ENCODE data around the gene SVIL.
"Not testable (repeated sequence)": the region's sequence is repeated elsewhere in the genome, so short reads cannot be mapped to it uniquely, and the experiment has no call there.

The SVIL gene

DNA sequence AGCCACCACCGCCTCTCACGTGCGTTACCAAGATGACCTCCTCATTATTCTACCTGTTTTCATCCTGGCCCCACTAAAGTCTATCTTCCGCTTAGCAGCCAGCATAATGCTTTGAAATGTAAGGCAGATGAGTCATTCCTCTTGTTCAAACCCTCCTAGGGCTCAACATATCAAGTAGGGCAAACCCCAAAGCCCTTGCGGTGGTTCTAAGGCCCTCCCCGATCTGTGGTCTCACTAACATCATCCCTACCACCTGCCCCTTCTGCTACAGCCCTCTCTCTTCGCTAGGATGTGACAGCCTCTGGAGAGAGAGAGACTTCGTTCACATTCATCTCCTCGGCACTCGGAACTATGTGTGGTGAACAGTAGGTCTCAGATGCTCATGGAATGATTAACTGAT lies 94.8 kb downstream of the SVIL start:
- no peak overlapping the region for H3K27ac ChIP-seq
- TF ChIP-seq, protein P1, sequence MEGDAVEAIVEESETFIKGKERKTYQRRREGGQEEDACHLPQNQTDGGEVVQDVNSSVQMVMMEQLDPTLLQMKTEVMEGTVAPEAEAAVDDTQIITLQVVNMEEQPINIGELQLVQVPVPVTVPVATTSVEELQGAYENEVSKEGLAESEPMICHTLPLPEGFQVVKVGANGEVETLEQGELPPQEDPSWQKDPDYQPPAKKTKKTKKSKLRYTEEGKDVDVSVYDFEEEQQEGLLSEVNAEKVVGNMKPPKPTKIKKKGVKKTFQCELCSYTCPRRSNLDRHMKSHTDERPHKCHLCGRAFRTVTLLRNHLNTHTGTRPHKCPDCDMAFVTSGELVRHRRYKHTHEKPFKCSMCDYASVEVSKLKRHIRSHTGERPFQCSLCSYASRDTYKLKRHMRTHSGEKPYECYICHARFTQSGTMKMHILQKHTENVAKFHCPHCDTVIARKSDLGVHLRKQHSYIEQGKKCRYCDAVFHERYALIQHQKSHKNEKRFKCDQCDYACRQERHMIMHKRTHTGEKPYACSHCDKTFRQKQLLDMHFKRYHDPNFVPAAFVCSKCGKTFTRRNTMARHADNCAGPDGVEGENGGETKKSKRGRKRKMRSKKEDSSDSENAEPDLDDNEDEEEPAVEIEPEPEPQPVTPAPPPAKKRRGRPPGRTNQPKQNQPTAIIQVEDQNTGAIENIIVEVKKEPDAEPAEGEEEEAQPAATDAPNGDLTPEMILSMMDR (IDR thresholded peaks at IDR 0.05): no peak

DNA sequence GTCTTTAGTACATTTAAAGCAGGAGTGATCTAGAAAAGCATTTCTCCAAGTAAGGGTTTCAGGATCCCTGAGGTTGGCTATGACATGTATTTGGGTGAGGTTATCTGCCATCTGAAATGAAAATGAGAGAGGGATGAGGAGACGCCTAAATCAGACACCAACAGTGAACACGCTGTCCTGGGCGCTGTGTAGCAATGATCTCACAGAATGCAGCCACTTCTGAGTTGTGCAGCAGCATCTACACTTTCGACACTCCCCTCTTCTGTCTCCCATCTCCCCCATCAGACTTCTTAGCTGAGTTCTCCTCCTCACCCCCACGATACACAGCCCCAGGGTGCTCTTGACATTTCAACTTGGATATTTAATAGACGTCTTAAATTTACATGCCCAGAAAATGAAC lies 95.4 kb downstream of the SVIL start:
- TF ChIP-seq, protein P1 (IDR thresholded peaks at IDR 0.05): no peak
- Histone ChIP-seq H3K27ac (no peak overlapping the region), H3K9me3 (no peaks in the 10 kb centered on the region), H3K4me3 (ENCODE audit: low read depth in 1 of 2, low read length in 1 of 2) (no peak overlapping the region), H3K4me1 (ENCODE audit: control insufficient read depth in 1 of 2, insufficient read depth in 1 of 2, low read depth in 1 of 2, low read length in 1 of 2) (no peaks in the 10 kb centered on the region), H3K27me3 (no peaks in the 10 kb centered on the region), H3K36me3 (peaks cover 47% of the 10 kb centered on the region)

More for the DNA sequence above, 94.8 kb downstream of the SVIL start:
- H3K4me1 ChIP-seq (ENCODE audit: control insufficient read depth in 1 of 2, insufficient read depth in 1 of 2, low read depth in 1 of 2, low read length in 1 of 2): no peaks in the 10 kb centered on the region
- H3K27me3 ChIP-seq: no peaks in the 10 kb centered on the region
- no peak overlapping the region for H3K4me3 ChIP-seq (ENCODE audit: low read depth in 1 of 2, low read length in 1 of 2)
- no peaks in the 10 kb centered on the region for H3K9me3 ChIP-seq
- peaks cover 47% of the 10 kb centered on the region for H3K36me3 ChIP-seq

DNA sequence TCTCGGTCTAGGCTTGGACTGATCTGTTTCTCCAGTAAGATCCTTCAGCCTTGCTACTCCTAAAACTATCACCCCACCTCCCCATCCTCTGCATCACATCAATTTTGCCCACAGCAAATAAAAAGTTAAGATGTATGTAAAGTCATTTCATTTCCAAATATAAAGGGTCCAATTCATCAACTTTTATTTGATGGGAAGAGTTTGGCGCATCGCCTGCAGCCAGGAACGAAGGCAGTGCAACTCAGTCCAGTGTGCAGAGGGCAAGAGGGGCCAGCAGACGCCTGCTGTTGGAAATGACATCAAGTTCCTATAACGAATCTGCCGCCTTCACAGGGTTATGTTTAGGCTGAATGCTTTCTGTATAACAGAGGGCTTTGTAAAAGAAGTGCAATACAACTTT lies 97.0 kb downstream of the SVIL start:
- Histone ChIP-seq H3K4me1 (ENCODE audit: control insufficient read depth in 1 of 2, insufficient read depth in 1 of 2, low read depth in 1 of 2, low read length in 1 of 2) (no peaks in the 10 kb centered on the region), H3K4me3 (ENCODE audit: low read depth in 1 of 2, low read length in 1 of 2) (no peak overlapping the region), H3K27me3 (no peaks in the 10 kb centered on the region), H3K27ac (no peak overlapping the region), H3K36me3 (peaks cover 55% of the 10 kb centered on the region), H3K9me3 (no peaks in the 10 kb centered on the region)
- TF ChIP-seq, protein P1 (IDR thresholded peaks at IDR 0.05): no peak

DNA sequence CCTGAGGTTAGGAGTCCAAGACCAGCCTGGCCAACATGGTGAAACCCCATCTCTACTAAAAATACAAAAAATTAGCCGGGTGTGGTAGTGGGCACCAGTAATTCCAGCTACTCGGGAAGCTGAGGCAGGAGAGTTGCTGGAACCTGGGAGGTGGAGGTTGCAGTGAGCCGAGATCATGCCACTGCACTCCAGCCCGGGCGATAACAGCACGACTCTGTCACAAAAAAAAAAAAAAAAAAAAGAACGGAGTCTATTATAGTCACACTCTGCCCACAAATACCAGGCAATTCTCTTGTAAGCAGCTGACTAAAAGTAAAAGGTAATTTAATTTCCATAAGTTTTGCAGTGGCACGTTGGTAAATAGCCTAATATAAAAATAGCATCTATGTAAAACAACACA lies 98.1 kb downstream of the SVIL start:
- H3K4me3 ChIP-seq (ENCODE audit: low read depth in 1 of 2, low read length in 1 of 2); H3K27ac ChIP-seq; H3K4me1 ChIP-seq (ENCODE audit: control insufficient read depth in 1 of 2, insufficient read depth in 1 of 2, low read depth in 1 of 2, low read length in 1 of 2); H3K27me3 ChIP-seq; H3K9me3 ChIP-seq: not testable (repeated sequence)
- H3K36me3 ChIP-seq: peaks cover 60% of the 10 kb centered on the region

DNA sequence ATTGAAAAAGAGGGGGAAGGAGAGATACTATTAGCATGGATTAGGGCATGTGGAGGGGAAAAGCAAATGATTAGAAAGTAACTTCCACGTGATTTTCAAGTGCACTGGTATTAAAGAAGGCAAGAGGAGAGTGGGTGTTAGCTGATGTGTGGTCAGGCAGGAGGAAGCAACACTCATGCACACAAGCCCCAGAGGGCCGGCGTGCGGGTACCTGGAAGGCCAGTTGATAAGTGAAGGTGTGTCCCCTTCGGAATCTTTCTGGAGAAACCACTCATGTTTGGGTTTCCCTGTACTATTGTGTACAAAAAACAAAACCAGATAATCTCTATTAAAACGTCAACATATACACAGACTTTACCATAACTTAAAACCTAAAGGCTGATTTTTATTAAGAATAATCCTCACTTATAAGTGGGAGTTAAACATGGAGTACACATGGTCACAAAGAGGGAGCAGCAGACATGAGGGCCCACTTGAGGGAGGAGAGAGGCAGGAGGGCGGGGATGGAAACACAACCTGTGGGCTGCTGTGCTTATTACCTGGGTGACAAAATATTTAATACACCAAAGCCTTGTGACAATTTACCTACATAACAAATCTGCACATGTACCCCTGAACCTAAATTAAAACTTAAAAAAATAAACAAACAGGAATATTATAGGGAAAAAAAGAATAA lies 98.9 kb downstream of the SVIL start:
- no peaks in the 10 kb centered on the region for H3K4me1 ChIP-seq (ENCODE audit: control insufficient read depth in 1 of 2, insufficient read depth in 1 of 2, low read depth in 1 of 2, low read length in 1 of 2)
- peaks cover 52% of the 10 kb centered on the region for H3K36me3 ChIP-seq
- H3K27ac ChIP-seq: no peak overlapping the region
- TF ChIP-seq, protein P1 (IDR thresholded peaks at IDR 0.05): no peak
- H3K27me3 ChIP-seq: no peaks in the 10 kb centered on the region
- no peaks in the 10 kb centered on the region for H3K9me3 ChIP-seq
- H3K4me3 ChIP-seq (ENCODE audit: low read depth in 1 of 2, low read length in 1 of 2): no peak overlapping the region

DNA sequence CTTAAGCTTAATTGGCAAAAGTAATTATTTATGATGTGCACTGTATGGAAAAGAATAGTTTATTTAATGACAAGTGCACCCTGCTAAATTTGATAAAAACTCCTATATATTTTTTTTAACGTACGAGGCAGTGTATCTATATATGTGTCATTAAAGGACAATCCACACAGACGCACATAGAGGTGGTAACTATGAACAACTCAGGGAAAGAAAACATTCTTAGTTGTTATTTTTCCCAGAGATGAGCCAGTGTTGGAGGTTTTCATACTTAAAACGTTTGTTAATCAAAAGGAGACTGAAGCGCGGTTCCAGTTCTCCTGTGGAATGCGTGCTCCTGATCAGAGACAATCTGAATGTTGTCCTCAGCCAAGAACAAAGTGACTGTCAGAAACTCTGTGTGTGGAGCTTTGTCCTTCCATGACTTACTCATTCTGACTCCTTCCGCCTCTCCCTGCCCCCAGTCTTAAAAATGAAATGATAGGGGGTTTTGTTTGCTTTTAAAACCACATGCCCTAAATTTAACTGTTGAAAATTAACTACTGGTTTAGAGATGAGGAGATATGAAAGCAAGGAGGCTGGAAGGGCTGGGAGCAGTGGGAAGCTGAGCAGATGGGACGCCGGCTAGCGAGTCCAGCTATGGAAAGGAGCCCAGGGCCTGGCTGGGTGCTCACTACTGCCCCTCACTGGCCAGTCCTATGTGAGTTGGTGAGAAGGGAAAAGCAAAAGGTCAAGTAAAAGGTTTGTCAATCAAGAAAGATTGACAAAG lies 99.6 kb downstream of the SVIL start:
- H3K27ac ChIP-seq: no peak overlapping the region
- H3K4me3 ChIP-seq (ENCODE audit: low read depth in 1 of 2, low read length in 1 of 2): no peak overlapping the region
- H3K36me3 ChIP-seq: peaks cover 51% of the 10 kb centered on the region

More for the DNA sequence above, 99.6 kb downstream of the SVIL start:
- TF ChIP-seq, protein P1 (IDR thresholded peaks at IDR 0.05): no peak
- Histone ChIP-seq H3K4me1 (ENCODE audit: control insufficient read depth in 1 of 2, insufficient read depth in 1 of 2, low read depth in 1 of 2, low read length in 1 of 2) (no peaks in the 10 kb centered on the region), H3K9me3 (no peaks in the 10 kb centered on the region), H3K27me3 (no peaks in the 10 kb centered on the region)
